ENCODE measurements around the gene BBOF1. TPM values are rescaled to one million over a fixed set of nuclear protein-coding genes. Genes with fewer than 3 reads are reported as not detected.

Gene BBOF1
- total and polyA plus RNA-seq, 9 of the 15 experiments (the other 6 are each of a cell fraction or from before 2014, with no cell fraction given) = 1.3 to 4.9 (median 4.2) TPM

- no TSS peak for BruUV-seq (replicated peaks)
- ATAC-seq (no peak), FAIRE-seq (no peak), DNase-seq (ENCODE audit: extremely low read depth in 1 of 4, low spot score in 3 of 4) (no peak)
- TF ChIP-seq KAT8 (IDR thresholded peaks at IDR 0.05; ENCODE audit: low read depth) = no peak
- TF ChIP-seq, protein P1, sequence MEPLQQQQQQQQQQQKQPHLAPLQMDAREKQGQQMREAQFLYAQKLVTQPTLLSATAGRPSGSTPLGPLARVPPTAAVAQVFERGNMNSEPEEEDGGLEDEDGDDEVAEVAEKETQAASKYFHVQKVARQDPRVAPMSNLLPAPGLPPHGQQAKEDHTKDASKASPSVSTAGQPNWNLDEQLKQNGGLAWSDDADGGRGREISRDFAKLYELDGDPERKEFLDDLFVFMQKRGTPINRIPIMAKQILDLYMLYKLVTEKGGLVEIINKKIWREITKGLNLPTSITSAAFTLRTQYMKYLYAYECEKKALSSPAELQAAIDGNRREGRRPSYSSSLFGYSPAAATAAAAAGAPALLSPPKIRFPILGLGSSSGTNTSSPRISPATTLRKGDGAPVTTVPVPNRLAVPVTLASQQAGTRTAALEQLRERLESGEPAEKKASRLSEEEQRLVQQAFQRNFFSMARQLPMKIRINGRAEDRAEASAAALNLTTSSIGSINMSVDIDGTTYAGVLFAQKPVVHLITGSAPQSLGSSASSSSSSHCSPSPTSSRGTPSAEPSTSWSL (CRISPR knock-in tag; IDR thresholded peaks at IDR 0.05; ENCODE audit: borderline replicate concordance) = no peak
- TF ChIP-seq, protein P2, sequence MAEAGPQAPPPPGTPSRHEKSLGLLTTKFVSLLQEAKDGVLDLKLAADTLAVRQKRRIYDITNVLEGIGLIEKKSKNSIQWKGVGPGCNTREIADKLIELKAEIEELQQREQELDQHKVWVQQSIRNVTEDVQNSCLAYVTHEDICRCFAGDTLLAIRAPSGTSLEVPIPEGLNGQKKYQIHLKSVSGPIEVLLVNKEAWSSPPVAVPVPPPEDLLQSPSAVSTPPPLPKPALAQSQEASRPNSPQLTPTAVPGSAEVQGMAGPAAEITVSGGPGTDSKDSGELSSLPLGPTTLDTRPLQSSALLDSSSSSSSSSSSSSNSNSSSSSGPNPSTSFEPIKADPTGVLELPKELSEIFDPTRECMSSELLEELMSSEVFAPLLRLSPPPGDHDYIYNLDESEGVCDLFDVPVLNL (CRISPR knock-in tag; IDR thresholded peaks at IDR 0.05; ENCODE audit: low read depth) = no peak
- TF ChIP-seq ZNF274 (IDR thresholded peaks at IDR 0.05; ENCODE audit: borderline replicate concordance, low read depth, low read length) = no peak
- no peak for TF ChIP-seq SAFB2 (IDR thresholded peaks at IDR 0.05; ENCODE audit: borderline replicate concordance, low read depth, low read length, severe bottlenecking)
- TF ChIP-seq SPI1 (IDR thresholded peaks at IDR 0.05; ENCODE audit: borderline replicate concordance, low read depth, low read length) = 0 out of 2 replicates have a peak, but pooled peaks have one; percentile 22
- Histone ChIP-seq H3K79me2 (ENCODE audit: control insufficient read depth, insufficient read depth, low read length) (no peaks in the 10 kb centered on the region), H3K27ac (ENCODE audit: extremely low read depth, low read depth, low read length) (no peak overlapping the region), H3K36me3 (ENCODE audit: control insufficient read depth, insufficient read depth, low read length) (no peaks in the 10 kb centered on the region), H3K4me3 (no peak overlapping the region), H3K9me3 (replicated peaks; ENCODE audit: control insufficient read depth, insufficient read depth, low read depth, low read length) (no peaks in the 10 kb centered on the region), H2AFZ (ENCODE audit: low read depth, low read length) (no peak overlapping the region), H3K9ac (ENCODE audit: insufficient read depth in 1 of 2, low read depth in 2 of 2, low read length in 2 of 2) (no peak overlapping the region), H3K27me3 (ENCODE audit: control insufficient read depth in 2 of 2, insufficient read depth in 2 of 2, low read length in 2 of 2) (no peaks in the 10 kb centered on the region), H3K9me1 (ENCODE audit: control insufficient read depth, insufficient read depth, low read length) (no peaks in the 10 kb centered on the region), H3K4me2 (ENCODE audit: insufficient read depth, low read length) (no peak overlapping the region), H3K4me1 (replicated peaks in 1 of 2; ENCODE audit: control insufficient read depth in 2 of 2, insufficient read depth in 2 of 2, low read length in 2 of 2) (no peaks in the 10 kb centered on the region), H4K20me1 (replicated peaks; ENCODE audit: control insufficient read depth, insufficient read depth, low read length) (no peaks in the 10 kb centered on the region)
- intact Hi-C loops (cut with micrococcal nuclease) = no loop called here
- in situ Hi-C loops (cut with MboI) = no loop called here
- ChIA-PET CTCF (ENCODE audit: low intra/inter-chr PET ratio) (no interaction called here), POLR2A (interaction anchor here (0.6 to 0.7 kb wide), 2 partner anchors 14 to 198 kb away, joined by 3 read pairs; partner anchors contain the start of gene PTGR2)
- WGBS (ENCODE audit: insufficient coverage, low coverage, missing lambda C conversion rate) = 18% methylated on average over 3 of the region's 3 CpGs
These were observed 30.8 kb downstream of the BBOF1 start for GRCh38 chr14:74049876-74050495.

Measured in K562 (cell line).